ENCODE results near the gene SMURF1.
A peak's percentile ranks its signal among the peaks of the same experiment; 100 is the strongest.

The SMURF1 gene

DNA sequence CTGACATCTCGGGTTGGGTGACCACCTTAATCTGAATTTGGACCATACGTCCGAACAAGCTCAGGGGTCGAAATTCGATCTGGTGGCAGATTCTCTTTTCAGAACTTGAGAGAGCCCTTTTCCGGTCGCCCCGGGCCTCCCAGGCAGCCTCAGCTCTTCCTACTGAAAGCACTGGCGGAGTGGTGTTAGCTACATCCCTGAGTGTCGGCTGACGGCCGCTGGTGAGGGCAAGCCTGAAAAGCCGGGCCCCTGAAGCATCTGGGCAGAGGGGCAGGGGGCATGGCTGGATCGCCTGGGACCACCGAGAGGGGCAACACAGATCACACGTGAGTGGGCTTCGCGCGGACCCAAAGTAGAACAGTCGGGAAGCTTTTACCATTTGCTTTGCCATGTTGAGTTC lies 116.1 kb downstream of the SMURF1 start:
- no peak for DNase-seq

DNA sequence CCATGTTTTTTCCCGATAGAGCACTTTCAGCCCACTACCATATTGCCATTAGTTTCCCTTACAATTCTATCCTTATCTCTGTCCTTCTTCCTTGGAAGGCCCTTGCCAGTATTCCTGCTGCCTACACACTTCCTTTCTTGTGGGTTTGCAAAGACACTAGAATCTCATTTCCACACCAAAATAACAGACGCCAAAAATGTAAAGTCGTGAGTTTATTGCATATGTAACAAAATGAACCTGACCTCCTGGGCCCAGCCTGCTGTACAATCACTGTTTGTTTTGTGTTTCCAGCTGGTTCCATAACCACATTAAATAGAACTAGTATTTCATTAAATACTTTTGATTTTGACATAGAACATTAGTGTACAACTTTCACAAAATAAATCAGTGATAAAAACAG lies 116.7 kb downstream of the SMURF1 start:
- no peak for DNase-seq

DNA sequence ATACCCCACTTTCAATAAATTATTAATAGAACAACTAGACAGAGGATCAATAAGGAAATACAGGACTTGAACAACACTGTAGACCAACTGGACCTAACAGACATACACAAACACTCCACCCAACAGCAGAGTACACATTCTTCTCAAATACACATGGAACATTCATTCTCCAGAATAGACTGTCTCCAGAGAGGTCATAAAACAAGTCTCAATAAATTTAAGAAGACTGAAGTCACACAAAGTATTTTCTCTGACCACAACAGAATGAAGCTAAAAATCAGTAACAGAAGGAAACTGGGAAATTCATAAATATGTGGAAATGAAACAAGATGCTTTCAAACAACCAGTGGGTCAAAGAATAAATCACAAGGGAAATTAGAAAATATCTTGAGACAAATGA lies 119.8 kb downstream of the SMURF1 start:
- DNase-seq, result no peak

DNA sequence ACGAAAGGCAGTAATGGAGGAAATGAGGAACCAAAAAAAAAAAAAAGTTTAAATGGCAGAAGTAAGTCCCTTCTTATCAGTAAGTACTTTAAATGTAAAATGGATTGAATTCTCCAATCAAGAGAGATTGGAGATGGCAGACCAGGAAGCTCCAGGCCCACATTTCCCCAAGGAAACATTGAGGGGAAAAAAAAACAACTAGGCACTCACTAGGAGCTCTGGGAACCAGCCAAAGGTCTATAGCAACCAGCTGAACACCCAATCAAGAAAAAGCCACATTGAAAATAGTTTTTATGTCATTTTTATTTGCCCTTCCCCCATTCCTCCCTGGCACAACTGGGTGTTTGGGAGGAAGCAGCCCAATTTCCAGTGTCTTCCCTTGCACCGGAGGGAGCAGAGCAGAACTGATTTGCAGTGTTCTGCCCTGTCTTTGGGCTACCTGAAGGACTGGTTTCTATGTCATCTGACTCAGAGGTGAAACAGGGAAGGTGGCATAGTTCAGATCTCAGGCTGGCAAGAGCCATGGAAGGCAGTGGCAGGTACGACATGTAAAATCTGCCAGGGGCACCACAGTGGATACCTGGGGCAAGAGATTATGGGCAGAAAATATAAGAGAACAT lies 121.9 kb downstream of the SMURF1 start:
- DNase-seq, result peak in 1 of 2 experiments; percentile 5

DNA sequence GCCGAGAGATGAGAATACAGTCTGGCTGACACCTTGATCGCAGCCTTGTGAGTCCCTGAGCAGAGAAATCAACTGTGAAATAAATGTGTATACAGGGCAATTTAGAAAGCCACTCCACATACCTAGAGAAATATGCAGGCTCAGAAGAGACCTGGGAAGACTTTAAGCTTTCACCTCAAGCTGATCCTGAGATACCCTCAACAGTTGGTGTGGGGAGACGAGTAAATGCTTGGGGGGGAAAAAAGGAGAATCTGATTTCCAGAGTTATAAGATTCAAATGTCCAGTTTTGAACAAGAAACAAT lies 123.5 kb downstream of the SMURF1 start:
- DNase-seq, result no peak

DNA sequence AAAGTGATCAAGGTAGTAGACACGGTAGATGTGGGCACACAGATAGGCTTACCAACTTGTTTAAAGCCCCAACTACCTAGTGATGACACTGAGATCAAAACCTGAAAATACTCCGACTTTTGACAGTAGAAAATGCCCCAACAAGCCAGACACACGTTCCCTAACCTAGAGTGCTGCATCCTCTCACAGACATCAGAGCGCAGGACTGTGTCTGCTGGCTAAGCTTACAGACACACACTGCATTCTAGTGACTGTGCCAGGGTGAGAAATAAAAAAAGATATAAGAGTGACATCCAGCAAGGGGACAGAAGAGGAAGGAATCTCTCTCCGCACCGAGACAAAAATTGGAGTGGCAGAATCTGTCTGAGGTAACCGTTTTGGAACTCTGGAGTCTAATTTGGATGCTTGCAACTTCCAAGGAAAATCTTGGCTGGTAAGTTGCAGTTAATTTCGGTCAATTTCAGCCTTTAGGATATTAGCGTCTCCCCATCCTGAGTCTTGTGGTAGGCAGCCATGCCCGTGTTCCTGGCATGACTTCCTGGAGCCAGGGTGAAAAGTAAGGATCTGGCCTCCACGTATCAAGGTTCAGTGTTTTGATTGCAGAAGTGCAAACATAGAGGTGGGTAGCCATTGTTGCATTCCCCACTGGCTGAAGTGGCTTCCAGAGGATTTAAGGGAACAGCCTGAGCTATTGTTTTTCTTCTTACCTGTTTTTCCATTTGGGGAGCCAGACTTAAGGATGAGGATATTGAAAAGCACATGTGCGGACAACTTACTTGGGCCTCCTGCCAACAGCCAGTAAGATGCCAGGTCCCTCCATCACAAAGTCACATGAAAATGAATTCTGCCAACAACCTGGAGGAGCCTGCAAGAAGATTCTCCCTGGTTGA lies 124.1 kb downstream of the SMURF1 start:
- no peak for DNase-seq

DNA sequence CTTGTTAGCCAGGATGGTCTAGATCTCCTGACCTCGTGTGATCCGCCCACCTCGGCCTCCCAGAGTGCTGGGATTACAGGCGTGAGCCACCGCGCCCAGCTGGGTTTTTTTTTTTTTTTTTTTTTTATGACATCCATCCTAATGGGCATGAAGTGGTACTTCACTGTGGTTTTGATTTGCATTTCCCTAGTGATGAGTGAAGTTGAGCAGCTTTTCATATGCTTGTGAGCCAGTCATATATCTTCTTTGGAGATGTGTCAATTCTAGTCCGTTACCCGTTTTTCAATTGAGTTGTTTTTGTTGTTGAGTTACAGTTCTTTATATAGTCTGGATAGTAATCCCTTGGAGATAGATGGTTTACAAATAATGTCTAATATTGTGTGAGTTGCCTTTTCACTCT lies 127.7 kb downstream of the SMURF1 start:
- DNase-seq, result no peak

DNA sequence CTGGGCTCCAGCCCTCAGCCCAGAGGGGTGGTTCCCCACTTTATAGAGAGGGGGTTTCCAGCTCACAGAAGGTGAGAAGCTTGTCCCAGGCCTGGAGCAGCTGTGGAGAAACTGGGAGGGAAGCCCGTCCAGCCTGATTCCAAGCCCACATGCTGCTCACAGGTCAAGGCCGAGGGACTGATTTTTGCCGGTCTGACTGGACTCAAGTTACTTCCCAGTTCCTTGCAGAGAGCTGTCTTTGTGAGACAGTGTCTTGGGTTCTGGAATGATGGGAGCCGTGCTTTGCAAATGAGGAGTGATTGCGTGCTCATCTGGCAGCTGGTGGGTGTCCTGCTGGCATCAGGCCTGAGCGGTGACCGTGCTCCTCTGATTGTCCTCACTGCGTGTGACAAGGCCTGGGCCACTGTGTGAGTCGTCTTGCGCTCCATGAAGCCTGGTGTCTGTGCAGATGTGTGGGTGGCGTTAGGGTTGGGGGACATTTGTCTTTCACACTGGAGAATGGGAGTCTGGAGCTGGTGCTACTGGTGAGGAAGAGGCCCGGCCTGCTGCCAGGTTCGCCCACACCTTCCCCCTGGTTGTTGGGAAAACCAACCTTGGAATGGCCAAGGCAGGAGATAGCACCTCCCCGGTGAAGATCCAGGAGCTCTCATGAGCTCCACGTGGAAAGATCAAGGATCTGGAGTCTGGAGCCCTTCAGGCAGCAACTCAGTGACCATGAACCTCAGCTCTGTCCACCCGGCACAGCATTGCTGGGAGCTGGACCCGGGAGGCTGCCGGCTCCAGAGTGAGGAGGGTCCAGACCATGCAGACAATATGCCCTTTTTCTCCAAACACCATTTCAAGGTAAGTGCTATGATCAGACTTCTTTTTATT lies 129.6 kb downstream of the SMURF1 start:
- no peak for DNase-seq

DNA sequence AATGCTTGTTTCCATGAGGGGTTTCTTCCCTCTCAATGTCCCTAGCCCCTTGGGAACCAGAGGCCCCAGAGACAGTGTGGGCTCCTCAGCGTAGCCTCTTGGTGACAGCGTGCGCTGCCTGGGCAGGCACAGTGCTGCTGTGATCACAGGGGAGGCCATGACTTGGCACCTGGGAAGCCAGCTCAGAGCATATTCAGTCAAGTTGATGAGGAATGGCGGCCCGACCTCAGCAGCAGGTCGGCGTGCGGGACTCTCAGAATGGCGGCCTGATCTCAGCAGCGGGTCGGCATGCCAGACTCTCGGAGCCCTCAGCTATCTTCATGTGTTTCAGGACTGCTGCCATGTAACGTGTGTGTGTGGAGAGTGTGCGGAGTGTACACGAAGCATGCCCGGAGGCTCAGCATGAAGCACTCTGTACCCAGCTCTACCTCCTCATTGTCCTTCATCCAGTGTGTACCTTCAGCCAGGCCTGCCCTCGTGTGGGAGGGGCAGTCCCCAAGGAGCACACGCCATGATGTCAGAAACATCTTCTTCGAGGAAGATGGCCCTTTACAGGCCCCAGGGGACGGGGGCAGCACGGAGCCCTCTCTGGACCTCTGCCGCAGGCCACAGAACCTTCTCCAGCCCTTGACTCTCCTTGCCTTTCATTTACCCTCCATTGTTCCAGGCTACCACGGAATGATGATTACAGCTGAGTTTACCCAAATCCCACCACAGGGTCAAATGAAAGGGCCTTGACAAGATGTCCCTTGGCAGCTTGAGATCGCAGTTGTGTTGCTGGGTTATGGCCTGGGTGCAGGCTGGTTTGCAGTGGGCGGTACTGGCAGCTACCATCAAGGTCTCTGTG lies 130.4 kb downstream of the SMURF1 start:
- no peak for DNase-seq

DNA sequence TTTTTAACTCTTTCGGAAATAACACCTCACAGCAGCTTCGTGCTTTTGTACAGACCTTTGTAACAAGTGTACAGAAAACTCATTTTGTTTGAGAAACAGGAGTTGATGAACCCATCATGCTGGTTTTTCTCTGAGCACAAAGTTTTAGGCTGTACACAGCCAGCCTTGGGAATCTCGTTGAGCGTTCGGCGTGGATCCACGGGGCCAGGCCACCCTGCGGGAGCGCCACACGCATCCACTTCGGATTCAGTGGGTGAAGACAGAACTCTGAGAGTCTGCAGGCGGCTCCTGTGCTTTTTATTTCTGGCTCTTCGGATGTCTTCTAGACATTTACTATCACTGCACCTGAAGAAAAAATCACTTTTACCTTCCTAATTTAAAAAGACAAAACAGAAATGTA lies 131.2 kb downstream of the SMURF1 start:
- no peak for DNase-seq

DNA sequence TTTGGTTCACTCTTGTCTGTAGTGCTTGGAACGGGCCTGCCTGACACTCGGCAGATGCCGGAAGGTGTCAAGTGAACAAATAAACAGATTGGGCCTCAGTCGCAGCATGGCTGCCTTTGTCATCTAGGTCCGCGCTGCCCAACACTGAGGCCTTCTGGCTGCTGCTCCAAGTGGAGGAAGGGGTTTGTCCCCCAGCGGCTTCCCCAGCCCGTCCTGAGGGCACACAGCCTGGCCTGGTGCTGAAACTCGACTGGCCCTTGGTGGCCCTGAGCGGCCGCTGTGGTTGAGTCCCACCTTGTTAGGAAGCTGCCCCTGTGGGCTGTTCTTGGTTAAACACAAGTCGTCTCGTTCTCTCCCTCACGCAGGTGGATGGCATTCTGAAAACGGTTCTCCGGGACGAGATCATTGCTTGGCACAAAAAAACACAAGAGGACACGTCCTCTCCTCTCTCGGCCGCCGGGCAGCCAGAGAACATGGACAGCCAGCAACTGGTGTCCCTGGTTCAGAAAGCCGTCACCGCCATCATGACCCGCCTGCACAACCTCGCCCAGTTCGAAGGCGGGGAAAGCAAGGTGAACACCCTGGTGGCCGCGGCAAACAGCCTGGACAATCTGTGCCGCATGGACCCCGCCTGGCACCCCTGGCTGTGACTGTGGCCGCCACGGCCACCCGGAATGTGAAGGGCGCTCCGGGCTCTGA lies 132.1 kb downstream of the SMURF1 start:
- no peak for DNase-seq

DNA sequence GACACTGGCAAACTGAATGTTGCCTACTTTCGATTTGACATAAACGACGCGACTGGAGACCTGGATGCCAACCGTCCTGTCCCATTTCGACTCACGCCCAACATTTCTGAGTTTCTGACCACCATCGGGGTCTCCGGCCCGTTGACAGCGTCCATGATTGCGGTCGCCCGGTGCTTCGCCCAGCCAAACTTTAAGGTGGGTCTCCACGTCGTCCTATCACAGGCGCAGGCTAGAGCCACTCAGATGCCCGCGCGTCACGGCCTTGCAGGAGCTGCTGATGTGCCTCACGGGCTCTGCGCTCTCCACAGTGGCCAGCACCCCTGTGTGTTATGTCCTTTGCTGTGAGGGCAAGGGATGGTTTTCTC lies 132.6 kb downstream of the SMURF1 start:
- no peak for DNase-seq

DNA sequence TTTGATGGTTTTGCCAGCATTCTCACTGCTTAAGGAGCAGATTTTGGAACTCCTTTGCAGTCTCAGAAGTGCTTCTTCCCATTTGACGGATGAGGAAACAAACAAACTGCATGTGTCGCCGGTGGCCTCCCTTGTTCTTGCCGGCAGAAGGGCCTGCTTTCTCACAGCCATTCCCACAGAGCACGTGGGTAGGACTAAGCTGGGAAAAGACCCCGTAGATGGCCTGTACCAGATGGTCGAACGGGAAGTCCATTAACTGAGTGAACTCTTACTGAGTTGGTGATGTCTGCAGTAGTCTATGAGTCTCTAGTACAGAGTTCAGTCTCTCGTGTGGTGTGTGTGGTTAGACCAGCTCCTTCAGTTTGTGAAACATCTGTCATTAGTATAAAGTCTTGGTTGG lies 133.6 kb downstream of the SMURF1 start:
- no peak for DNase-seq

DNA sequence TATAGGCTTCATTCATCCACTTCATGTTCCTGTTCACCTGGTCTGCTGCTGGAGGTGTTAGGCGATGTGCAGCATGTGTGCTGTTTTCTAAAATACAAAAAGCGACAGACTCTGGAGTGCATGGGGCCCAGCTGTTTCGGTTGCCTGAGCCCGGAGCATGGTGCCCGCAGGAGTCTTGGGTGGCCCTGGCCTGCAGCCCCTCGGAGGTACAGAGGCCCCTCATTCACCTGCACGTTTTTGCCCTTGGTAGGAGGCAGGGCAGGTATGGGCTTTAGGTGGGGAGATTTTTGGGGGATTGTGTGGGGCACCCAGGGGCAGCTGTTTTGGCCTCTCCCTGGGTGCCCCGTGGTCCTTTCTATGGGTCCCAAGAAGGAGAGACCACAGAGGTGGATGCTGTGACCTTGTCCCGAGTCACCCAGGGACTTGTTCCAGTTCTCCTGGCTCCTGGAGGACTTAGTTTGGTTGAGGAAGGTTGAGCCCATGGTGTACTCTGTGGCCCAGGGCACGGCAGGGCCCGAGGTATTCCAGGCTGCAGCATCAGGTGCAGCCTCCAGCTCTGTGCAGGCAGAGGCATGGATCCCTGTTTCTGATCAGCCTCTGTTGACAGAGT lies 134.9 kb downstream of the SMURF1 start:
- DNase-seq, result no peak

DNA sequence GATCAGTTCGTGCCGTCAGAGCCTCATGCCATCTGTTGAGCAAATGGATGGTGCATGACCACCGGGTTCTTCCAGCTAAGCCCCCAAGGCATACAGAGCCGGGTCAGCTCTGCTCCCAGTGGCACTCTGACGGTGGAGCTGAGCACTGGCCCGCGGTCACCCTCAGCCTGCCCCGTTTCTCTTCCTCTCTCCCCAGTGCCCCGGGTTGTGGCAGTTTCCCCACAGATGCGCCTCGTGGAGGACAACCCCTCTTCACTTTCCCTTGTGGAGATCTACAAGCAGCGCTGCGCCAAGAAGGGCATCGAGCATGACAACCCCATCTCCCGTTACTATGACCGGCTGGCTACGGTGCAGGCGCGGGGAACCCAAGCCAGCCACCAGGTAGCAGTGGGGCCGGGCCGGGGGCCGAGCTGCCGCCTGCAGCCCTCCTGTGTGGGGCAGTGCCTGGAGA lies 135.7 kb downstream of the SMURF1 start:
- DNase-seq, result no peak

DNA sequence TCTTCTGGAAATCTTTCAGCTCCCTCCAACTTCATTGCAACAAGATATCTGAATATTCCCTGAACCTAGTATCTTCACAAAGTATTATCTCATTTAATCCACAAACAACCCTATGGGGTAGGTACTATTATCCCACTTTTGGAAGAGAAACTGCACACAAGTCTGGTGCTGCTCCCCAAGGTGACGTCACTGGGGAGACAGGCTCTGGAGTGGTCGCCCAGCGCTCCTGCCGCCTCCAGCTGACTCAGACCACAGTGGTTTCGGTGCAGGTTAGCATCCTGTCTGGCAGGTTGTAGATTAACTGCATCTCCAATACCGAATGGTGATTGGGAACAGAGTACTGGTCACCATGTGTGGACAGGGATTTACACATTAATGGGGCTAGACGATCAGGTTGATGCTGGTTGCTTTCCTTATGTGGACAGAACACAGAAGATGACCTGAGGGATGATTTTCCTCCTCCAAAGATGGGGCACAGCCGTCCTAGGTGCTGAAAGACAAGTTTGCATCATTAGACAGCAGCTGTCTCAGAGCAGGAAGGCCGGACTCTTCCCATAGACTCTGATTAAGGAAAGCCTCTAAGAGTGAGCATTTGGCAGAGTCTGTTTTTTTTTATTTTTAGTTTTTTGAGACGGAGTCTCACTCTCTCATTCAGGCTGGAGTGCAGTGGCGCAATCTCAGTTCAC lies 137.0 kb downstream of the SMURF1 start:
- no peak for DNase-seq

DNA sequence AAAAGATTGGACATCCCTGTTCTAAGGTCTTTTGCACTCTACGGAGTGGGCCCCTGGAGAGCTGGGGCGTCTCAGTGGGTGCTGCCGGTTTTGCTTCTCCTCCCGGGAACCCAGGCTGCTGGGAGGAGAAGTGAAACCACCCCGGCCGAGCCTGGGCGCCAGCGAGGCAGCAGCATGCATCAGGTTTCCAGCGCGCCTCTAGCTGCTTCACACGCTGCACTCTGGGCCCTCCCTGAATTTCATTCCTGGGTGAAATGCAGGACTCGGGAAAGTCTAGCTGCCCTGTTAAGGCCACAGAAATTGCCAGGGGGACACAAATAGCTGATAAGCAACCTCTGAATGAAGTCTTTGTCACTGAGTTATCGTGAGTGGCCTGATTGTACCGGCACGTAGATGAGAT lies 138.1 kb downstream of the SMURF1 start:
- no peak for DNase-seq

DNA sequence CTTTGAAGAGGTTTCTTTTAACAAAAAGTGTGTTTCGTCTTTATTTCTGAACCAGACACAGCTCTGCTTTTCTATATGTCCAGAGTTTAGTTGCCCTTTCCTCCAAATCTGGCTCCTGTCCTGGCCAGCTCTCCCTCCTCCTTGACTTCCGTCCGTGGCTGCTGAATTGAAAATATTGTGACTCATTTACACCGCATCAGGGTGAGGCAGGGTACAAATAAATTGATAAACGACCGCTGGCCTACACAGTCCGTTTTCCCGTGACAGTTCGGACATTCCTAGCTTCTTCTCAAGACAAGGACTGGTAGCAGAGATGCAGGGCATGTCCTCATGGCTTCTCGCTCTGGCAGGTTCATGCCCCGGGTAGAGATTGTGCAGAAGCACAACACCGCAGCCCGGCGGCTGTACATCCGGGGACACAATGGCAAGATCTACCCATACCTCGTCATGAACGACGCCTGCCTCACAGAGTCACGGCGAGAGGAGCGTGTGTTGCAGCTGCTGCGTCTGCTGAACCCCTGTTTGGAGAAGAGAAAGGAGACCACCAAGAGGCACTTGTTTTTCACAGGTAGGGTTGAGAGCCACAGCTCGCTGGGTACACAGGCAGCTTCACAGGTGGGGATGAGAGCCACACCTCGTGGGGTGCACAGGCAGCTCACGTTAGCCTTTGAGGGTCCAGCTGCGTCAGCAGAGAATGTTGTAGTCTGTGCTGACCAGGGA lies 139.0 kb downstream of the SMURF1 start:
- no peak for DNase-seq

DNA sequence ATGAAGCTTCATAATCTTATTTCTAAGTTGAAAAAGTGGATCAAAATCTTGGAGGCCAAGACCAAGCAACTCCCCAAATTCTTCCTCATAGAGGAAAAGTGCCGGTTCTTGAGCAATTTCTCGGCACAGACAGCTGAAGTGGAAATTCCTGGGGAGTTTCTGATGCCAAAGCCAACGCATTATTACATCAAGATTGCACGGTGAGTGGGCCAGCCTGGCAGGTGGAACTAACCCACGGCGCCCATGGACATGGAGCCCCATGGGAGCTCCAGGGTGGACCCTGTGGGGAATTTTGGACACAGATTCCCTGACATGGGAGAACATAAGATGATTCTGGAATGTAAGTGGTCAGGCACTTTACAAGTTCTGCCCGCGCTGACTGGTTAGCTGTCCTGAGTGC lies 139.7 kb downstream of the SMURF1 start:
- DNase-seq, result no peak

DNA sequence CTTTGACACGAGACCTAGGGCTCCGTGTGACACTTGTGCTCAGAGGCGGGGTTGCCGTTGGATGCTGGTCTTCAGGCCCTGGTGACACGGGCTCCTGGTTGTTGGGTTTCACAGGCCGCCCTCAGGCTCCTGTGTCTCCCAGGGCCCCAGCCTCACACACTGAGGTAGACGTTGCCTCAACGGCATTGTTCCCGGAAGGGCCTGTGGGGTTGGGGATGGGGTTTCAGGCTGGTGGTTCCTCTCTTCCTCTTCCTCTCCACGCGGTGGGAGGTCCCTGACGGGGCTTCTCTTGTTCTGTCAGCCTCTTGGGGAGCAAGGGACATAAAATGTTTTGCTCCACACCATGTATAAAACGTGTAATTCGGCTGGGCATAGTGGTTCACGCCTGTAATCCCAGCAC lies 140.5 kb downstream of the SMURF1 start:
- DNase-seq, result no peak

DNA sequence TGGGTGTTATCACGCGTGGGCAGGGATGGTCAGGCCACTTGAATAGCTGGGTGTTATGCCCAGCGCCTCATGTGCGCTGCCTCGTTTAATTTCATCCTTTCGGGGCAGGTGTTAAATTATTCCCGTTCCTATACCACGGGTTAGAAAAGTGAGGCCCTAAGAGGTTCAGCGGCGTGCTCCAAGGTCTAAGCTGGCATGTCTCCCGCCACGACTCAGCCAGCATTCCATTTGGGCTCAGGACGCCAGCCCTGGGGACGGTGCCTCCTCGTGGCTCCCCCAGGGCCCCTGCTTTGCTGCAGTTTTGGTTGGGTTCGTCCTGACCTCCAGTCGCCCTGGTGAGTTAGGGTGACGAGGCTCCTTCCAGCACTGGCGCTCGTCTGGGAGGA lies 141.1 kb downstream of the SMURF1 start:
- no peak for DNase-seq
